H9 (cell line): ENCODE results near the gene CACNA1H. TPM values are rescaled to one million over a fixed set of nuclear protein-coding genes. Genes with fewer than 3 reads are reported as not detected.

Experiments
- DNase-seq: peaks from one replicate; pipeline ENCODE4 v3.0.0-alpha.2; 2017
- H2AFZ ChIP-seq: one replicate; pipeline ENCODE4 v1.6.1; 2013; ENCODE audit warnings: mild to moderate bottlenecking, low read length, control low read depth, moderate library complexity
- H2AK5ac ChIP-seq: 2 replicates; pipeline ENCODE4 v1.6.1; 2013; ENCODE audit warnings: low read length, control low read depth, mixed read lengths; ENCODE audit not compliant: insufficient read length
- H2BK120ac ChIP-seq: one replicate; pipeline ENCODE4 v1.6.1; 2013; ENCODE audit warnings: low read depth, mild to moderate bottlenecking, low read length, control low read depth, inconsistent platforms; ENCODE audit not compliant: poor library complexity, severe bottlenecking
- H2BK12ac ChIP-seq: 2 replicates; pipeline ENCODE4 v1.6.1; 2013; ENCODE audit warnings: low read length, control low read depth, mixed read lengths, low read depth; ENCODE audit not compliant: insufficient read length
- H2BK15ac ChIP-seq: 2 replicates; pipeline ENCODE4 v1.6.1; 2013; ENCODE audit warnings: low read depth, low read length, control low read depth
- H2BK20ac ChIP-seq: one replicate; pipeline ENCODE4 v1.6.1; 2013; ENCODE audit warnings: low read depth, mild to moderate bottlenecking, low read length, control low read depth, inconsistent platforms; ENCODE audit not compliant: poor library complexity, severe bottlenecking
- H2BK5ac ChIP-seq: 2 replicates; pipeline ENCODE4 v1.6.1; 2013; ENCODE audit warnings: low read length, control low read depth, mixed read lengths; ENCODE audit not compliant: insufficient read length
- H3K14ac ChIP-seq: 2 replicates; pipeline ENCODE4 v1.6.1; 2013; ENCODE audit warnings: low read length, control low read depth; ENCODE audit not compliant: insufficient read depth
- H3K18ac ChIP-seq: 2 replicates; pipeline ENCODE4 v1.6.1; 2013; ENCODE audit warnings: low read depth, mild to moderate bottlenecking, mixed read lengths, low read length, control low read depth; ENCODE audit not compliant: insufficient read length
- H3K23ac ChIP-seq: 2 replicates; pipeline ENCODE4 v1.6.1; 2013; ENCODE audit warnings: low read length, control low read depth, mixed read lengths, low read depth; ENCODE audit not compliant: insufficient read length
- H3K23me2 ChIP-seq: 2 replicates; pipeline ENCODE4 v1.6.1; 2013; ENCODE audit warnings: low read depth, mild to moderate bottlenecking, mixed read lengths, low read length, control low read depth; ENCODE audit not compliant: insufficient read length, poor library complexity, severe bottlenecking
- H3K27ac ChIP-seq: 2 replicates; pipeline ENCODE4 v1.5.1; 2013; ENCODE audit warnings: low read length, control low read depth, mixed read lengths, low read depth; ENCODE audit not compliant: insufficient read length
- H3K27me3 ChIP-seq: 2 replicates; pipeline ENCODE4 v1.6.1; 2013; ENCODE audit warnings: low read length, control low read depth, inconsistent platforms; ENCODE audit not compliant: insufficient read depth
- H3K4ac ChIP-seq: 2 replicates; pipeline ENCODE4 v1.6.1; 2013; ENCODE audit warnings: low read depth, mild to moderate bottlenecking, control low read depth, inconsistent platforms, low read length, moderate library complexity
- H3K4me1 ChIP-seq: 2 replicates; pipeline ENCODE4 v1.6.1; 2013; ENCODE audit warnings: low read length, control low read depth, inconsistent platforms; ENCODE audit not compliant: insufficient read depth
- H3K4me2 ChIP-seq: 2 replicates; pipeline ENCODE4 v1.6.1; 2013; ENCODE audit warnings: low read length, control low read depth, mixed read lengths; ENCODE audit not compliant: insufficient read length, insufficient read depth
- H3K56ac ChIP-seq: 2 replicates; pipeline ENCODE4 v1.6.1; 2013; ENCODE audit warnings: low read depth, mild to moderate bottlenecking, mixed read lengths, low read length, control low read depth; ENCODE audit not compliant: insufficient read length
- H3K79me1 ChIP-seq: 2 replicates; pipeline ENCODE4 v1.6.1; 2013; ENCODE audit warnings: low read depth, mild to moderate bottlenecking, moderate library complexity, low read length, control low read depth, inconsistent platforms; ENCODE audit not compliant: insufficient read depth, poor library complexity, severe bottlenecking
- H3K79me2 ChIP-seq: 2 replicates; pipeline ENCODE4 v1.6.1; 2013; ENCODE audit warnings: low read length, control low read depth, inconsistent platforms; ENCODE audit not compliant: insufficient read depth
- H3K9ac ChIP-seq: 2 replicates; pipeline ENCODE4 v1.6.1; 2013; ENCODE audit warnings: low read length, control low read depth, mixed read lengths; ENCODE audit not compliant: insufficient read length; ENCODE audit errors: extremely low read depth
- H3K9me3 ChIP-seq: one replicate; pipeline ENCODE4 v1.6.1; 2013; ENCODE audit warnings: low read depth, low read length, inconsistent platforms; ENCODE audit not compliant: control insufficient read depth
- H3T11ph ChIP-seq: one replicate; pipeline ENCODE4 v1.6.1; 2013; ENCODE audit warnings: mild to moderate bottlenecking, low read length, control low read depth, inconsistent platforms
- H4K20me1 ChIP-seq: one replicate; pipeline ENCODE4 v1.6.1; 2013; ENCODE audit not compliant: control insufficient read depth, insufficient read length, insufficient read depth
- H4K5ac ChIP-seq: 2 replicates; pipeline ENCODE4 v1.6.1; 2013; ENCODE audit warnings: low read depth, mild to moderate bottlenecking, mixed read lengths, low read length, control low read depth; ENCODE audit not compliant: insufficient read length
- H4K8ac ChIP-seq: replicated peaks from 2 replicates; pipeline ENCODE4 v1.6.1; 2013; ENCODE audit warnings: low read length, control low read depth, mixed read lengths, low read depth; ENCODE audit not compliant: insufficient read length
- H4K91ac ChIP-seq: 2 replicates; pipeline ENCODE4 v1.6.1; 2013; ENCODE audit warnings: low read depth, mild to moderate bottlenecking, moderate library complexity, mixed read lengths, low read length, control low read depth; ENCODE audit not compliant: insufficient read length
- H3K27ac Mint-ChIP-seq, 3 experiments: 2 replicates in 2 of 3; 3 replicates in 1 of 3; pipeline ENCODE4 v1.8.0; 2020 to 2021; ENCODE audit warnings: mixed read lengths in 3 of 3, mild to moderate bottlenecking in 1 of 3, moderate library complexity in 1 of 3
- H3K27me3 Mint-ChIP-seq: 2 replicates; pipeline ENCODE4 v1.8.0; 2021; ENCODE audit warnings: low read depth, mild to moderate bottlenecking, moderate library complexity, mixed read lengths
- H3K36me3 Mint-ChIP-seq, 3 experiments: 2 replicates in 2 of 3; 3 replicates in 1 of 3; pipeline ENCODE4 v1.8.0; 2020 to 2021; ENCODE audit warnings: low read depth in 3 of 3, mixed read lengths in 3 of 3; ENCODE audit not compliant: insufficient read depth in 1 of 3
- H3K4me1 Mint-ChIP-seq, 2 experiments: 2 replicates each; pipeline ENCODE4 v1.8.0; 2020; ENCODE audit warnings: mixed read lengths in 2 of 2
- H3K4me3 Mint-ChIP-seq, 2 experiments: 2 replicates in 1 of 2; 3 replicates in 1 of 2; pipeline ENCODE4 v1.8.0; 2020 to 2021; ENCODE audit warnings: mild to moderate bottlenecking in 2 of 2, mixed read lengths in 2 of 2, moderate library complexity in 1 of 2
- H3K9me3 Mint-ChIP-seq, 2 experiments: 2 replicates in 1 of 2; 3 replicates in 1 of 2; pipeline ENCODE4 v1.8.0; 2020; ENCODE audit warnings: mild to moderate bottlenecking in 2 of 2, mixed read lengths in 2 of 2, moderate library complexity in 1 of 2
- CTCF ChIP-seq: fragments of 200-600 bp; sonication (generic); conservative IDR thresholded peaks from 3 replicates; pipeline ENCODE4 v1.8.0; 2021; ENCODE audit warnings: antibody characterized with exemption, mild to moderate bottlenecking
- WGBS: extraction: QIAGEN DNeasy Blood & Tissue Kit; methylation state at CpG from one replicate; pipeline ENCODE4 v1.1.7; 2013; ENCODE audit warnings: missing lambda C conversion rate, low lambda C conversion rate, mixed read lengths; ENCODE audit not compliant: insufficient read length; ENCODE audit errors: extremely low coverage; 5-methylcytosine and 5-hydroxymethylcytosine counted together
- total RNA-seq: library from RNA; stranded (reverse); gene quantifications from 2 replicates; pipeline ENCODE4 v1.2.1, GENCODE V29; 2021

The CACNA1H gene
- total RNA-seq, 1 experiment from 2014 or later, result 43.3 TPM

GRCh38 chr16:1193825-1194581, 41.1 kb downstream of the CACNA1H start:
- WGBS, result no CpG with 5 or more reads among the region's 29 CpGs
- Histone ChIP-seq H2BK120ac (no peak overlapping the region), H3K79me1 (no peaks in the 10 kb centered on the region), H3K4me1 (no peaks in the 10 kb centered on the region), H2BK15ac (no peak overlapping the region), H3K27me3 (no peaks in the 10 kb centered on the region), H3T11ph (no peak overlapping the region), H2BK5ac (no peak overlapping the region), H3K23me2 (peaks cover 2% of the 10 kb centered on the region), H3K9ac (no peak overlapping the region), H3K4me2 (no peak overlapping the region), H3K4ac (no peak overlapping the region), H4K20me1 (peaks cover 2% of the 10 kb centered on the region), H3K23ac (no peak overlapping the region), H2BK20ac (no peak overlapping the region), H2AFZ (no peak overlapping the region), H4K91ac (no peak overlapping the region), H4K8ac (no peak overlapping the region), H2AK5ac (no peak overlapping the region), H3K79me2 (no peaks in the 10 kb centered on the region), H3K56ac (no peak overlapping the region), H3K27ac (no peak overlapping the region), H4K5ac (no peak overlapping the region), H2BK12ac (no peak overlapping the region), H3K14ac (no peak overlapping the region), H3K18ac (no peak overlapping the region), H3K9me3 (no peaks in the 10 kb centered on the region)
- peaks cover 4 to 13% of the 10 kb centered on the region in 2 experiments; a peak in 3 of 4 replicates for H3K4me1 Mint-ChIP-seq
- H3K27ac Mint-ChIP-seq, result no peak overlapping the region
- DNase-seq, result no peak
- no peaks in the 10 kb centered on the region; a peak in 1 of 7 replicates for H3K36me3 Mint-ChIP-seq
- H3K27me3 Mint-ChIP-seq, result no peaks in the 10 kb centered on the region
- no peak for TF ChIP-seq CTCF
- no peak overlapping the region for H3K4me3 Mint-ChIP-seq
- H3K9me3 Mint-ChIP-seq, result no peaks in the 10 kb centered on the region
